Loucy (cell line): ENCODE data around the gene TENM4.

Experiments used
- H2AFZ ChIP-seq: fragments of 200-600 bp; sonication (generic); 2 replicates; pipeline ENCODE4 v1.6.0; 2016; ENCODE audit warnings: antibody characterized with exemption, mild to moderate bottlenecking, low read length, moderate library complexity
- H3F3A ChIP-seq: fragments of 200-600 bp; 2 replicates; pipeline ENCODE4 v1.6.0; 2016; ENCODE audit warnings: antibody characterized with exemption, low read depth, mild to moderate bottlenecking
- H3K27me3 ChIP-seq: fragments of 200-600 bp; sonication (generic); 2 replicates; pipeline ENCODE4 v1.6.1; 2014; ENCODE audit warnings: low read length, mild to moderate bottlenecking; ENCODE audit not compliant: insufficient read depth, poor library complexity, severe bottlenecking
- H3K36me3 ChIP-seq: fragments of 200-600 bp; sonication (generic); 2 replicates; pipeline ENCODE4 v1.6.1; 2016; ENCODE audit warnings: low read length; ENCODE audit not compliant: insufficient read depth
- H3K4me1 ChIP-seq: fragments of 200-600 bp; sonication (generic); 2 replicates; pipeline ENCODE4 v1.5.1; 2014; ENCODE audit warnings: low read length, mild to moderate bottlenecking; ENCODE audit not compliant: insufficient read depth, poor library complexity, severe bottlenecking
- H3K4me2 ChIP-seq: fragments of 200-600 bp; sonication (generic); 2 replicates; pipeline ENCODE4 v1.6.0; 2014; ENCODE audit warnings: antibody characterized with exemption, low read length, low read depth, mild to moderate bottlenecking; ENCODE audit not compliant: poor library complexity, severe bottlenecking
- H3K4me3 ChIP-seq: fragments of 200-600 bp; sonication (generic); 2 replicates; pipeline ENCODE4 v1.5.1; 2014; ENCODE audit warnings: low read length, mild to moderate bottlenecking, mixed read lengths; ENCODE audit not compliant: poor library complexity, severe bottlenecking
- H3K79me2 ChIP-seq: fragments of 200-600 bp; sonication (generic); 2 replicates; pipeline ENCODE4 v1.6.1; 2014; ENCODE audit warnings: low read length; ENCODE audit not compliant: insufficient read depth
- H3K9ac ChIP-seq: fragments of 200-600 bp; sonication (generic); 2 replicates; pipeline ENCODE4 v1.6.0; 2014; ENCODE audit warnings: mild to moderate bottlenecking, low read depth, low read length, moderate library complexity; ENCODE audit not compliant: poor library complexity, severe bottlenecking
- H3K9me2 ChIP-seq: fragments of 200-600 bp; sonication (generic); replicated peaks from 2 replicates; pipeline ENCODE4 v1.6.1; 2016; ENCODE audit warnings: low read depth, low read length, mixed read lengths
- H3K9me3 ChIP-seq: fragments of 200-600 bp; sonication (generic); 2 replicates; pipeline ENCODE4 v1.6.1; 2014; ENCODE audit warnings: mild to moderate bottlenecking, antibody characterized with exemption, low read length, low read depth; ENCODE audit not compliant: insufficient read depth
- H4K20me1 ChIP-seq: fragments of 200-600 bp; sonication (generic); 2 replicates; pipeline ENCODE4 v1.6.0; 2014; ENCODE audit warnings: antibody characterized with exemption, low read length, mild to moderate bottlenecking; ENCODE audit not compliant: insufficient read depth, poor library complexity, severe bottlenecking
- EZH2phosphoT487 ChIP-seq: fragments of 200-600 bp; IDR thresholded peaks from 2 replicates; pipeline ENCODE4 v1.6.1; 2018; ENCODE audit warnings: antibody characterized with exemption, mild to moderate bottlenecking, moderate library complexity, borderline replicate concordance
- TF ChIP-seq, protein P1 (sequence below): fragments of 200-600 bp; sonication (generic); conservative IDR thresholded peaks from 2 replicates; pipeline ENCODE4 v1.5.1; 2014; ENCODE audit warnings: mild to moderate bottlenecking, antibody characterized with exemption, low read length

The TENM4 gene

DNA sequence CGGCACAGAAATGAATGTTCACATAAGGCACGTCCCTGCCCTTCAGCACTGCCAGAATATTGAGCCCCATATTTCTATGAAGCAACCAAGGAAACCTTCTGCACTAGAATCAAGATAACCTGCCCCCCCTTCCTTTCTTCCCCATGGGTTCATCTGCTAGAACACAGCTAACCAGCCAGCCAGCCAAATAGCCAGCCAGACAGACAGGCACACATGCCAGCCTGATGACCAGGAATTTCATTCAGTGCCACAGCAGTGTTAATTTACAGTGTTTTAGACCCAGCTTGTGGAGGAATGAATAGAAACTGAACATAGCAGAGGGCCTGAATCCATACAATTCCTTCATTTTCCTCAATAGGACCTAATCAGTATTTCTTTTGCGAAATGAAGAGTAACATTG is 57.0 kb downstream of the TENM4 start:
- no peaks in the 10 kb centered on the region for H3F3A ChIP-seq
- no peak for TF ChIP-seq EZH2phosphoT487
- TF ChIP-seq, protein P1, sequence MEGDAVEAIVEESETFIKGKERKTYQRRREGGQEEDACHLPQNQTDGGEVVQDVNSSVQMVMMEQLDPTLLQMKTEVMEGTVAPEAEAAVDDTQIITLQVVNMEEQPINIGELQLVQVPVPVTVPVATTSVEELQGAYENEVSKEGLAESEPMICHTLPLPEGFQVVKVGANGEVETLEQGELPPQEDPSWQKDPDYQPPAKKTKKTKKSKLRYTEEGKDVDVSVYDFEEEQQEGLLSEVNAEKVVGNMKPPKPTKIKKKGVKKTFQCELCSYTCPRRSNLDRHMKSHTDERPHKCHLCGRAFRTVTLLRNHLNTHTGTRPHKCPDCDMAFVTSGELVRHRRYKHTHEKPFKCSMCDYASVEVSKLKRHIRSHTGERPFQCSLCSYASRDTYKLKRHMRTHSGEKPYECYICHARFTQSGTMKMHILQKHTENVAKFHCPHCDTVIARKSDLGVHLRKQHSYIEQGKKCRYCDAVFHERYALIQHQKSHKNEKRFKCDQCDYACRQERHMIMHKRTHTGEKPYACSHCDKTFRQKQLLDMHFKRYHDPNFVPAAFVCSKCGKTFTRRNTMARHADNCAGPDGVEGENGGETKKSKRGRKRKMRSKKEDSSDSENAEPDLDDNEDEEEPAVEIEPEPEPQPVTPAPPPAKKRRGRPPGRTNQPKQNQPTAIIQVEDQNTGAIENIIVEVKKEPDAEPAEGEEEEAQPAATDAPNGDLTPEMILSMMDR: no peak
- no peaks in the 10 kb centered on the region for H3K79me2 ChIP-seq
- H2AFZ ChIP-seq: no peak overlapping the region
- no peak overlapping the region for H3K4me3 ChIP-seq
- H3K9me3 ChIP-seq: peaks cover 6% of the 10 kb centered on the region; the same call in 1 of the 2 replicates
- H3K9ac ChIP-seq: no peak overlapping the region
- H3K4me2 ChIP-seq: no peak overlapping the region
- H3K27me3 ChIP-seq: no peaks in the 10 kb centered on the region
- no peaks in the 10 kb centered on the region for H3K36me3 ChIP-seq
- H4K20me1 ChIP-seq: no peaks in the 10 kb centered on the region
- H3K4me1 ChIP-seq: no peaks in the 10 kb centered on the region
- H3K9me2 ChIP-seq: no peaks in the 10 kb centered on the region

DNA sequence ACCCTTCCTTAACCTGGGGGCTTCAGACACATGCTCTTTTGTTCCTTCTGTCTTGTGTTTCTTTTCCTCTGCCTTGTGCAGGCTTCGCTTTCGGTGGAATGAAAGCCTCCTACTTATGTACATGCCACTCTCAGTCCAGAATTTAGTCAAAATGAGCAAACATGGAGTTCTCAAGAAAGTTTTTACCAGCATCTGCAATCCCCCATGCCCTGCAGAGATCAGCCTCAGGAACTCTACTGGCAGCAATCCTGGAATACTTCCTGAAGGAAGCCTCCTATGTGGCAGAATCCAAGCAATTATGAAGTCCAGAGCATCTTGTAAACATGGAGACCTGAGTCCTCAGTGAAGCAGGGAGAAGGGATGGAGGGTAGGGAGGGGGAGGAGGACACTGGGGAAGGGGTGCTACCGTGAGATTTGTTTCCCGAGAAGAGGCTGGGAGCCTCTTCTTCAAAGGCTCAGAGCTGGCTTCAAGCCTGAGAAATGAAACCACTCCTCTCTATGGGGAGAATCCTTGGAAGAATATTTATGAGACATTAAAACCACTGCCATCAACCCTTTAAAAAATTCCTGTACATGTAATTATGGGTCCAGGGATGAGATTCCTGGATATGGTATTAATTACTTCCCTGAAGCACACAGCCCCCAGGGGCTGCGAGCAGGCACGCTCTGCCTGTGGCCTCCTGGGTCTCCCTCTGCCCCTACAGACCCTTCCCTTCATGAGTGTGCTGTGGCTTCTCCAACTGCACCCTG is 58.4 kb downstream of the TENM4 start:
- Histone ChIP-seq H3K27me3 (no peaks in the 10 kb centered on the region), H3K36me3 (no peaks in the 10 kb centered on the region), H3K4me1 (no peaks in the 10 kb centered on the region), H3F3A (no peaks in the 10 kb centered on the region), H3K4me2 (no peak overlapping the region), H4K20me1 (no peaks in the 10 kb centered on the region), H3K9me3 (peaks cover 6% of the 10 kb centered on the region; the same call in 1 of the 2 replicates), H3K79me2 (no peaks in the 10 kb centered on the region), H3K4me3 (no peak overlapping the region), H3K9ac (no peak overlapping the region), H3K9me2 (no peaks in the 10 kb centered on the region), H2AFZ (no peak overlapping the region)
- TF ChIP-seq, protein P1: no peak

GRCh38 chr11:79381036-79381435 is 59.8 kb downstream of the TENM4 start:
- Histone ChIP-seq H3K4me1 (no peaks in the 10 kb centered on the region), H4K20me1 (no peaks in the 10 kb centered on the region)
- TF ChIP-seq, protein P1: no peak
- no peak for TF ChIP-seq EZH2phosphoT487

More at GRCh38 chr11:79381036-79381435, 59.8 kb downstream of the TENM4 start:
- H3K9ac ChIP-seq: no peak overlapping the region
- H3K36me3 ChIP-seq: no peaks in the 10 kb centered on the region
- no peaks in the 10 kb centered on the region for H3F3A ChIP-seq
- no peak overlapping the region for H3K4me2 ChIP-seq
- no peaks in the 10 kb centered on the region for H3K9me2 ChIP-seq
- H3K79me2 ChIP-seq: no peaks in the 10 kb centered on the region
- no peak overlapping the region for H2AFZ ChIP-seq
- peaks cover 6% of the 10 kb centered on the region; the same call in 1 of the 2 replicates for H3K9me3 ChIP-seq
- no peaks in the 10 kb centered on the region for H3K27me3 ChIP-seq
- H3K4me3 ChIP-seq: no peak overlapping the region
